ENCODE measurements around the gene KCNA2.

Gene KCNA2

GRCh38 chr1:110610084-110610483 is 3.9 kb upstream of the KCNA2 start:
- Mint-ChIP-seq H3K36me3 (ENCODE audit: low read depth) (no peaks in the 10 kb centered on the region), H3K27me3 (ENCODE audit: low read depth) (peaks cover 95% of the 10 kb centered on the region), H3K4me1 (peaks cover 5% of the 10 kb centered on the region), H3K9me3 (no peaks in the 10 kb centered on the region), H3K27ac (no peak overlapping the region), H3K4me3 (no peak overlapping the region)
- no peak for TF ChIP-seq CTCF (IDR thresholded peaks at IDR 0.05; ENCODE audit: unreplicated experiment in 3 of 3)

GRCh38 chr1:110608247-110608646 is 2.1 kb upstream of the KCNA2 start:
- peaks cover 95% of the 10 kb centered on the region for H3K27me3 Mint-ChIP-seq (ENCODE audit: low read depth)
- H3K27ac Mint-ChIP-seq, result no peak overlapping the region
- H3K36me3 Mint-ChIP-seq (ENCODE audit: low read depth), result no peaks in the 10 kb centered on the region
- H3K4me1 Mint-ChIP-seq, result peaks cover 5% of the 10 kb centered on the region
- H3K9me3 Mint-ChIP-seq, result no peaks in the 10 kb centered on the region
- TF ChIP-seq CTCF (IDR thresholded peaks at IDR 0.05; ENCODE audit: unreplicated experiment in 3 of 3), result no peak
- H3K4me3 Mint-ChIP-seq, result peak overlapping the region; percentile 37 to 61 (median 40)

GRCh38 chr1:110607536-110608230 is 1.5 kb upstream of the KCNA2 start:
- Mint-ChIP-seq H3K4me3 (peak overlapping the region; percentile 37 to 49 (median 38)), H3K36me3 (ENCODE audit: low read depth) (no peaks in the 10 kb centered on the region), H3K9me3 (no peaks in the 10 kb centered on the region), H3K27me3 (ENCODE audit: low read depth) (peaks cover 95% of the 10 kb centered on the region), H3K4me1 (peaks cover 5% of the 10 kb centered on the region), H3K27ac (no peak overlapping the region)
- no peak for TF ChIP-seq CTCF (IDR thresholded peaks at IDR 0.05; ENCODE audit: unreplicated experiment in 3 of 3)

GRCh38 chr1:110606657-110607535 is 738 bp upstream of the KCNA2 start:
- TF ChIP-seq CTCF (IDR thresholded peaks at IDR 0.05; ENCODE audit: unreplicated experiment in 3 of 3), result no peak
- Mint-ChIP-seq H3K36me3 (ENCODE audit: low read depth) (no peaks in the 10 kb centered on the region), H3K27ac (no peak overlapping the region), H3K4me1 (peaks cover 5% of the 10 kb centered on the region), H3K27me3 (ENCODE audit: low read depth) (peaks cover 94% of the 10 kb centered on the region), H3K9me3 (no peaks in the 10 kb centered on the region), H3K4me3 (peak overlapping the region; percentile 79 to 83 (median 83))

GRCh38 chr1:110605446-110605845 is 712 bp downstream of the KCNA2 start:
- H3K4me3 Mint-ChIP-seq, result peak overlapping the region; percentile 32 to 82 (median 43)
- H3K27ac Mint-ChIP-seq, result no peak overlapping the region
- H3K36me3 Mint-ChIP-seq (ENCODE audit: low read depth), result no peaks in the 10 kb centered on the region
- no peak for TF ChIP-seq CTCF (IDR thresholded peaks at IDR 0.05; ENCODE audit: unreplicated experiment in 3 of 3)
- no peaks in the 10 kb centered on the region for H3K9me3 Mint-ChIP-seq
- H3K27me3 Mint-ChIP-seq (ENCODE audit: low read depth), result peaks cover 80% of the 10 kb centered on the region
- H3K4me1 Mint-ChIP-seq, result peaks cover 5% of the 10 kb centered on the region
